ENCODE results near the gene PTHLH. TPM values are rescaled to one million over a fixed set of nuclear protein-coding genes. Genes with fewer than 3 reads are reported as not detected.

Gene PTHLH
- total RNA-seq, 1 donor from 2014 or later: 1.3 TPM

GRCh38 chr12:27922531-27923139 is 49.9 kb downstream of the PTHLH start:
- no peak for TF ChIP-seq CTCF (IDR thresholded peaks at IDR 0.05; ENCODE audit: unreplicated experiment)
- no peak for DNase-seq (ENCODE audit: low spot score, unreplicated experiment)
- H3K4me3 Mint-ChIP-seq (ENCODE audit: low read depth): no peak overlapping the region
- no peaks in the 10 kb centered on the region for H3K4me1 Mint-ChIP-seq (ENCODE audit: low read depth)
- no peaks in the 10 kb centered on the region for H3K36me3 Mint-ChIP-seq (ENCODE audit: insufficient read depth)
- H3K9me3 Mint-ChIP-seq (ENCODE audit: low read depth): no peaks in the 10 kb centered on the region
- H3K27ac Mint-ChIP-seq: no peak overlapping the region
- H3K27me3 Mint-ChIP-seq: peaks cover 5% of the 10 kb centered on the region

GRCh38 chr12:27919671-27920235 is 52.8 kb downstream of the PTHLH start:
- H3K4me1 Mint-ChIP-seq (ENCODE audit: low read depth): no peaks in the 10 kb centered on the region
- H3K27ac Mint-ChIP-seq: no peak overlapping the region
- peaks cover 6% of the 10 kb centered on the region for H3K9me3 Mint-ChIP-seq (ENCODE audit: low read depth)
- no peak overlapping the region for H3K4me3 Mint-ChIP-seq (ENCODE audit: low read depth)
- no peak for DNase-seq (ENCODE audit: low spot score, unreplicated experiment)
- no peak for TF ChIP-seq CTCF (IDR thresholded peaks at IDR 0.05; ENCODE audit: unreplicated experiment)
- H3K27me3 Mint-ChIP-seq: peaks cover 5% of the 10 kb centered on the region
- no peaks in the 10 kb centered on the region for H3K36me3 Mint-ChIP-seq (ENCODE audit: insufficient read depth)

- Mint-ChIP-seq H3K4me1 (ENCODE audit: low read depth) (no peaks in the 10 kb centered on the region), H3K4me3 (ENCODE audit: low read depth) (no peak overlapping the region), H3K27ac (no peak overlapping the region), H3K36me3 (ENCODE audit: insufficient read depth) (no peaks in the 10 kb centered on the region), H3K27me3 (no peaks in the 10 kb centered on the region), H3K9me3 (ENCODE audit: low read depth) (peaks cover 9% of the 10 kb centered on the region)
- no peak for TF ChIP-seq CTCF (IDR thresholded peaks at IDR 0.05; ENCODE audit: unreplicated experiment)
- DNase-seq (ENCODE audit: low spot score, unreplicated experiment): no peak
These were observed 57.0 kb downstream of the PTHLH start for GRCh38 chr12:27915536-27915935.

GRCh38 chr12:27915021-27915420 is 57.5 kb downstream of the PTHLH start:
- Mint-ChIP-seq H3K4me1 (ENCODE audit: low read depth) (no peaks in the 10 kb centered on the region), H3K27me3 (no peaks in the 10 kb centered on the region), H3K36me3 (ENCODE audit: insufficient read depth) (no peaks in the 10 kb centered on the region), H3K27ac (no peak overlapping the region), H3K4me3 (ENCODE audit: low read depth) (no peak overlapping the region), H3K9me3 (ENCODE audit: low read depth) (peaks cover 9% of the 10 kb centered on the region)
- no peak for DNase-seq (ENCODE audit: low spot score, unreplicated experiment)
- TF ChIP-seq CTCF (IDR thresholded peaks at IDR 0.05; ENCODE audit: unreplicated experiment): no peak

GRCh38 chr12:27913999-27914614 is 58.4 kb downstream of the PTHLH start:
- H3K27ac Mint-ChIP-seq: no peak overlapping the region
- H3K36me3 Mint-ChIP-seq (ENCODE audit: insufficient read depth): no peaks in the 10 kb centered on the region

More at GRCh38 chr12:27913999-27914614, 58.4 kb downstream of the PTHLH start:
- Mint-ChIP-seq H3K4me3 (ENCODE audit: low read depth) (no peak overlapping the region), H3K27me3 (no peaks in the 10 kb centered on the region), H3K9me3 (ENCODE audit: low read depth) (peaks cover 9% of the 10 kb centered on the region), H3K4me1 (ENCODE audit: low read depth) (no peaks in the 10 kb centered on the region)
- DNase-seq (ENCODE audit: low spot score, unreplicated experiment): no peak
- TF ChIP-seq CTCF (IDR thresholded peaks at IDR 0.05; ENCODE audit: unreplicated experiment): no peak
